ENCODE measurements around the gene CALHM2.

GRCh38 chr10:103428989-103429643 is 23.1 kb downstream of the CALHM2 start:
- no peak for TF ChIP-seq ZNF274 (IDR thresholded peaks at IDR 0.05; ENCODE audit: low read depth, low read length)
- TF ChIP-seq YY1 (IDR thresholded peaks at IDR 0.05; ENCODE audit: insufficient read depth, insufficient read length) = no peak
- TF ChIP-seq SUZ12 (IDR thresholded peaks at IDR 0.05; ENCODE audit: extremely low read depth, insufficient read depth, insufficient read length) = no peak

All from NT2/D1 (cell line).